ENCODE results near the gene SARM1.

GRCh38 chr17:28402844-28403243, 31.4 kb downstream of the SARM1 start:
- TF ChIP-seq CTCF (IDR thresholded peaks at IDR 0.05) (no peak), POLR2AphosphoS5 (IDR thresholded peaks at IDR 0.05; ENCODE audit: low read depth, low read length) (no peak), REST (IDR thresholded peaks at IDR 0.05; ENCODE audit: insufficient read depth in 1 of 2, low read depth in 2 of 2, low read length in 1 of 2) (no peak)

All from Panc1 (cell line).